Suprapubic skin (tissue), 3 donors: ENCODE results near the gene RNF141.

Experiments
- POLR2AphosphoS5 ChIP-seq, 3 donors: sonication (generic); formaldehyde crosslinking; IDR thresholded peaks; one replicate each; pipeline ENCODE4 v1.6.1; 2017; ENCODE audit warnings: antibody characterized with exemption in 3 of 3
- TF ChIP-seq, protein P1 (sequence below), 2 donors: fragments of 200-600 bp in 1 of 2; fragments of 450-650 bp in 1 of 2; sonication (generic) in 1 of 2; IDR thresholded peaks; one replicate each; pipeline ENCODE4 v1.5.1; 2016 to 2019; ENCODE audit warnings: antibody characterized with exemption in 2 of 2, mild to moderate bottlenecking in 1 of 2, moderate library complexity in 1 of 2

DNA sequence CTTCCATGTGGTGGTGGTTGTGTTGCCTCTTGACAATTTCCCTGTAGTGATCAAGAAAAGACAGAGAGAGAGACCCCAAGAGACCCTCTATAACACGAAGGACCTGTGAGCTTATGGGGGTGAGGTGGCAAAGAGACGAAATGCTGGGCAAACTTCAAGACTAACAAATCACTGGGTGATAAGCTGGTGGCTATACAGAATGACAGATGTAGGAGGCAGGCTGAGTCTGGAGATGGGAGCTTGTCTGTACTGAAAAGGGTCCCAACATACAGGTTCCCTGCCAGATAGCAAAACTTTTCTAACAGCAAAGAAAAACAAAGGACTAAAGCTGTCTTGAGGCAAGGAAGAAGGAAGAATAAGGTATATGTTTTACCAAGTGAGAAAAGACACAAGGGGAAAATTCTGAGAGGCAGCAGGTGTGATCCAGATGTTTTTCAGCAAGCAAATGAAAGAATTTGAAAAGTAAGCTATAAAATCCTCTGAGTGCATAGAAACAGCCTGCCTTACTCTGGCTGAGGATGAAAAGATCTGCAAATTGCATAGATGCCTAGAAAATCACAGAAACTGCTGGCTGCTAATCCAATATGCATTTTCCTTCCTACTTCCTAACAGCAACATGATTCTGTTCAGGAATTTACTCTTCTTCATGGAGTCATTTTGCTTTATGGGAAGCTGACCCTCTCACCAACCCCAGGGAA, 49.4 kb upstream of the RNF141 start:
- TF ChIP-seq POLR2AphosphoS5 (IDR thresholded peaks at IDR 0.05) = no peak
- TF ChIP-seq, protein P1, sequence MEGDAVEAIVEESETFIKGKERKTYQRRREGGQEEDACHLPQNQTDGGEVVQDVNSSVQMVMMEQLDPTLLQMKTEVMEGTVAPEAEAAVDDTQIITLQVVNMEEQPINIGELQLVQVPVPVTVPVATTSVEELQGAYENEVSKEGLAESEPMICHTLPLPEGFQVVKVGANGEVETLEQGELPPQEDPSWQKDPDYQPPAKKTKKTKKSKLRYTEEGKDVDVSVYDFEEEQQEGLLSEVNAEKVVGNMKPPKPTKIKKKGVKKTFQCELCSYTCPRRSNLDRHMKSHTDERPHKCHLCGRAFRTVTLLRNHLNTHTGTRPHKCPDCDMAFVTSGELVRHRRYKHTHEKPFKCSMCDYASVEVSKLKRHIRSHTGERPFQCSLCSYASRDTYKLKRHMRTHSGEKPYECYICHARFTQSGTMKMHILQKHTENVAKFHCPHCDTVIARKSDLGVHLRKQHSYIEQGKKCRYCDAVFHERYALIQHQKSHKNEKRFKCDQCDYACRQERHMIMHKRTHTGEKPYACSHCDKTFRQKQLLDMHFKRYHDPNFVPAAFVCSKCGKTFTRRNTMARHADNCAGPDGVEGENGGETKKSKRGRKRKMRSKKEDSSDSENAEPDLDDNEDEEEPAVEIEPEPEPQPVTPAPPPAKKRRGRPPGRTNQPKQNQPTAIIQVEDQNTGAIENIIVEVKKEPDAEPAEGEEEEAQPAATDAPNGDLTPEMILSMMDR (IDR thresholded peaks at IDR 0.05) = no peak
